Right renal cortex interstitium (tissue), 3 donors: ENCODE results near the gene FOXO1. TPM values are rescaled to one million over a fixed set of nuclear protein-coding genes. Genes with fewer than 3 reads are reported as not detected.

ENCODE experiments used
- DNase-seq, 3 donors: peaks; one replicate each; pipeline ENCODE4 v3.0.0-alpha.2; 2013; ENCODE audit warnings: low read depth in 3 of 3, low spot score in 2 of 3
- polyA plus RNA-seq, 3 donors: library from polyadenylated mRNA; unstranded; fragments of 120-200 nt; gene quantifications; one replicate each; pipeline ENCODE4 v1.2.1, GENCODE V29; 2013; ENCODE audit not compliant: insufficient read length in 3 of 3

FOXO1 gene
- polyA plus RNA-seq, 3 donors, result 15.1 to 16.7 (median 15.4) TPM

DNA sequence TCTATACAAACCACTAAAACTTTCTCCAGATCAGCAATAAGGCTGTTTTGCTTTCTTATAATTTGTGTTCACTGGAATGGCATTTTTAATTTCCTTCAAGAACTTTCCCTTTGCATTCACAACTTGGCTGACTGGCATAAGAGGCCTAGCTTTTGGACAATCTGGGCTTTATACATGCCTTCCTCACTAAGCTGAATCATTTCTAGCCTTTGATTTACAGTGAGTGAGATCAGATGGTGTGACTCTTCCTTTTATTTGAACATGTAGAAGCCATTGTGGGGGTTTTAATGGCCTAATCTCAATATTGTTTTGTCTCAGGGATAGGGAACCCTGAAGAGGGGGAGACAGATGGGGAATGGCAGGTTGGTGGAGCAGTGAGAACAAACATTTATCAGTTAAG is 82.7 kb downstream of the FOXO1 start:
- no peak for DNase-seq

DNA sequence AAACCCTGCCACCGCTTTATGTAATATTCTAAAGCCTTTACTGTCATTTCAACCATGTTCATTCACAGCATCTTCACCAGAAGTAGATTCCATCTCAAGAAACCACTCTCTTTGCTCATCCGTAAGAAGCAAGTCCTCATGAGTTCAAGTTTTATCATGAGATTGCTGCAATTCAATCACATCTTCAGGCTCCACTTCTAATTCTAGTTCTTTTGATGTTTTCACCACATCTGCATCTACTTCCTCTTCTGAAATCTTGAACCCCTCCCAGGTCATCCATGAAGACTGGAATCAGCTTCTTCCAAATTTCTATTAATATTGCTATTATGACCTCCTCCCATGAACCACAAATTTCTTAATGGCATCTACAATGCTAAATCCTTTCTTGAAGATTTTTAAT is 83.9 kb downstream of the FOXO1 start:
- no peak for DNase-seq

DNA sequence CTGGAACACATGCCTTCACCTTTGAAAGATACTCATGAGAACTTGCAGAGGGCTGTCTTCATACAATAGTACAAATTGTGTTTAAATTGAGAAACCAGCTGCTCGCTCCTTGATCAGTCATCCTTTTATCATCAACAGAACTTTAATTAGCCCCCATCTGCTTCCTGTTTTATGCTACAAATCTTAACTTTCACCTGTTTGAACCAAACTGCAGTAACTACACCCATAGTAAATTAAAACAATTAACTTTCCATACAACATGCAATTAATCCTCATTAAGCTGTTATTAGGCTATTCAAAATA is 85.2 kb downstream of the FOXO1 start:
- no peak for DNase-seq

DNA sequence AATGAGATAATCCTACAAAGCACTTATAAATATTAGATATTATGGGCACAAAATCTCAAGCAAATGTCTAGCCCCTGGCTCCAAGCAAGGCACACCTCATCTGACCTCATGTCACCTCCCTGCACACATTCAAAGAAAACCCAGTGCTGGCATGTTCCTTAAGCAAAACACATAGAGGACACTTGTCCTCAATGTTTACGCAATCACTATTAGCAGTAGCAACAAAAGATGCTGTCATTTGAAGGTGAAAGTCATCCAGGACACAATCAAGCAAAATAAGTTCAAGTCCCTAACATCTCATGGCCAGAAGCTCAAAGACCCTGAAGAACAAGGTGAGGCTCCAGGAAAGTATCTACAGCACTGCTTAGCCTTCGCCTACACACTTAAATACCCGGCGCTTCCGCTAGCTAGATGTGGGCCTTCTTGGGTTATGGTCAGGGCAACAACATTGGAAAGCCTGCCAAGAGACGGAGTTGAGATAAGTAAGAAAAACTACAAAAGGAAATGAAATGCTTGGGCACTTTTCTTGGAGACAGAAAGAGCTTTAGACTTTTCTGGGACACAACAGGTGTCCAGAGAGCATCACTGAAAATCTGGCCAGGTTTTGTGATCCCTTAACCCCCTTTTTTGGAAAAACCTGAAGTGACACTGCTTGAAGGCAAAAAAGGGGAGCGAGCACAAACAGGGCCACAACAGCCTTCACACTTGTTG is 85.7 kb downstream of the FOXO1 start:
- no peak for DNase-seq

- DNase-seq, result no peak
These were observed 86.9 kb downstream of the FOXO1 start for GRCh38 chr13:40579535-40579934.

DNA sequence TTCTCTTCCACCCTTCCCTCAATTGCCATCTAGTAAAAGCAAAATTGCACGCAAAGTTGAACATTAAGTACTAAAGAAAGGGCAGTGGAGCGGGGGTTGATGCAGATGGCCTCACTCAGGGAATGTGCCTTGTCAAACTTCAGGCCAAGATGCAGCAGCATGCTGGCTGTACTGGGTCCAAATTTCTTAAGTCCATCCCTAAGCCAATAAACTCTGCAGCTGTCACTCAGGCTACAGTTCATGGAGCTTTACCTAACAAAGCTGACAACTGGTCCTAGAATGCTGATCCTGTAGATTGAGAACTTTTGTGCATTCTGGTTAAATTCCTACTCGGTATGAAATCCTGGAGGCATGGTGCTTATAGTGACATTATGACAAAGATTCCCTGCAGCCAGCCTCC is 88.4 kb downstream of the FOXO1 start:
- peak in 2 of 3 donors; percentile 19 to 38 for DNase-seq

GRCh38 chr13:40576369-40576768 is 90.1 kb downstream of the FOXO1 start:
- no peak for DNase-seq

DNA sequence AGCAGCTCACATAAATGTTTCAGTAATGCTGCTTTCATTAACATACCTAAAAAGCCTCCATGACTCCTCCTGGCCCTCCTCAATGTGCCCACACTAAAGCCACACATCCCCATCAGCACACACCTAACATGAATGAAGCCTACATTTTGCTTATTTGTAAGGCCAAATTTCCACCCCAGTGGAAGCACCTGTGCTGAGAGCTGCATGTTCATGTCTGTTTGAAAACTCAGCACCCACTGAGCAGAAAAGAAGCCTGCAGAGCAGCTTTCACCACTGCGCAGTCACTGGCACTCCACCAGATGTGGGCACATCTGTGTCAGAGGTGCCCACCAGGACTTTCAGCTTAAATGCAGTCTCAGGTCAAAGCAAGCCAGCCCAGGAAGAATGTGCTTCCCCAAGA is 93.5 kb downstream of the FOXO1 start:
- no peak for DNase-seq

DNA sequence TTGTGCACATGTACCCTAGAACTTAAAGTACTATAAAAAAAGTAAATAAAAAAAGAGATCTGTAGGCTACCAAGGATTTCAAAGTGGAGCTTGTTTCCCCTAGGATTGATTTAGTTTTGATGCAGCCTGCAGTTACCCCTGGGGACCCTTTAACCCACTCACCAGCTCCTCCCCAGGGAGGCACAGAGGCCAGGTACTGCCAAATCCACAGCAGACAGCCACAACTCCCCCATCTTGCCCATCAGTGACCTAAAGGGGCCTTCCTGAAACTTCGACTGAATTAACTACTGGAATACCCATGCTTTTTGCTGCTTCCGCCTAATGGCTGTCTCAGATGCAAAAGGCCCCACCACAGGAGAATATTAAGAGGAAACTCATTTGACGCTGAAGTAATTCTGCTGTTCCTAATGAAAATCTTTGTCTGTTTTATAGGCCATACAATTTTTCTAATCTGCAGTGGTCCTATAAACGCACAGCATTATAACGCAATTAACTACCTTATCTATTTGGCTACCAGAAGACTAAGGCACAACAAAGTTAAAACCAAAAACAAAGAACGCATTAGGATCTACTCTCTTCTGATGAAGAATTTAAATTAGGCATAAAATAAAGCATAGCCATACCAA is 95.0 kb downstream of the FOXO1 start:
- no peak for DNase-seq

GRCh38 chr13:40570930-40571329 is 95.5 kb downstream of the FOXO1 start:
- DNase-seq, result no peak

GRCh38 chr13:40569024-40569350 is 97.5 kb downstream of the FOXO1 start:
- DNase-seq, result no peak

DNA sequence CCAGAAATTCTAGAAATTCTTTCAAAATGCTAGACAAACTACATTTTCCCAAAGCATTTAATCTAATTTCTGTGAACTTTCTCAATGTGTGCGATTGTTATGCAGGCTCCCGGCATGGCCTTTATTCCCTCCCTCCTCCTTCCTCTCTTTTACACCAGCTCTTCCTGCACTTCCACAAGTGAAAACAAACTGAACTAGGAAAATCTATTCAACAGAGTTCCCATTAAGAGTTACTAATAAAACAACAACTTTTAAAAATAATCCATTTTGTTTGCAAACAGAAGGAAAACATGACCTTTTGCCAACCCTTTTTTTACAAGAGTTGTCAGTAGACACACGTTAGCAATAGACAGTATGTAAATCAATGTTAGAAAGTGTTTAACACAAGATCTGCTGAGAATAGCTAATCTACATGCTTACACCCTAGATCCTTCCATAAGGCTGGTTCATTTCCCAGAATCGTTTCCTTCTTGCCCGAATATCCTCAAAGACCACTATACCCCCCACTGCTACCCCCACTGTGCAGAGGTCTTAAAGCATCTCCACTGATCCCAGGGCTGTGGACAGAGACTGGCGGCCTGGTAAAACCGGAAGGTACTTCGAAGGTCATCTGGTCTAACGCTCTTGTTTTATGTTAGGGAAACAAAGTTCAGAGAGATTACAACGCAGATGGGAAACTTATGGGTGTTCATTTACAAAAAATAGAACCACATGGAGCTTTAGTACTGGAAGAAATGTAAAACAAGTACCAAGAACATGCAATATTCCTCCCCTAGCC is 98.0 kb downstream of the FOXO1 start:
- no peak for DNase-seq

- DNase-seq, result no peak
These were observed 99.6 kb downstream of the FOXO1 start for GRCh38 chr13:40566811-40567210.

DNA sequence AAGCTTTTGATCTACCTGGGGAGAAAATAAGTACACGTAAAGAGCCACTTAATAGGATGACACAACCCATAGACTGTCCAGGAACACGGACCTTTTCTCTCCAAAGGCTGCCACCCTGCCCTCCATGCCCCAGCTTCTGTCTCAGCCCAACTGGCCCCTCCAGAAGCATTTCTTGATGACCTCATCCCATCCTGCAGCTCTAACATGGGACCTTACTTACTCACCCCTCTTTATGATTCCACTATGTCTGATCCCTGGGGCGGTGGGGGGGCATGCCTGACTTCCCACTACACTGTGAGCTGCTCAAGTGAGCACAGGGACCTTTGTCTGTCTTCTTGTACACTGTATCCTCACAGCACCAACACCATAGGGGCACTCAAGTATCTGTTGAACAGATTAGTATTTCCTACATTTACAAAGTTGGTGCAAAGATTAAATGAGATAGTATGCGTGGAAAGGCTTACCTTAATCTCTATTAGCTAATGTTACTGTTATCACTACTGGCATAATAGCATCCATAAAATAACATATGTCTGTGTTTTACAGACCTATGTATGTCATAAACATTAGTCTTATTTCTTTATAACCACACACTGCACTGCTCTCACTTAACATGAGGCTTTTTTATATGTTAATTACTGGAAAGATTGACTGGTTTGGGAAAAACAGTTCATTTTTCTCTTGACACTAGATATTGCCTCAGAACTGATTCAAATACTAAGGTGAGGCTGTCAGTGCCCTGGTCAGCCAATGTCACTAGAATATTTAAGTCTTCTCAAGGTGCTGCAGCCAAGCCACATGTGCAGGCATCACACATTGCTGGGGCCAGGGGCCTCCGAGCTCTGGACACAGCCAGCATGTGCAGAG is 100.9 kb downstream of the FOXO1 start:
- DNase-seq, result no peak

DNA sequence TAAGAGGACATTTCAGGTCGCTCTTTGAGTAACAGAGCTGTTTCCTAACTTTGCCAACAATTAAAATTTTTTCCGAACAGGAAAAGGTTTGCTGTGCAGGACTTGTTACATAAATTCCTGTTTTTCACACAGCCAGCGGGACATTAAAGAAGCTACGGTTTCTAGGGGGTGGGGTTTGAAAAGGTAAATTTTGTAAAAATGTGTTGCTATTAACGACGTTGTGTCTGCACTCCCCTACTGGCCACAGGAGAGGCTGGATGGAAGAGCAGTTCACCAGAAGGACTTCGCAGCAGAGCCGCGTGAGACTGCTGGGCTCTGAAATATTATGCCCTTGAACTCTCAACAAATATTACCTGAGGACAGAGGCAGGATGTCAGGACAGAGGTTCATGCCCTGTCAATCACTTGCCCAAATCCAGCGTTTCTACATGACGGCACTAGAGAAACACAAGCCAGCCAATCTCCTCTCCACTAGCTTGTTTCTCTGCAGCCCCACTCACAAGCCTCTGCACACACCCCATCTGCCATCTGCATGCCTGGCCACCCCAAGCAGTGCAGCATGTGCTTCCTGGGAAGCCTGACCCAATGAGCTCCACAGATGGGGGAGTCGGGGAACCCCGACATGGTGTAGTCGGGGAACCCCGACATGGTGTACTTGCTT is 102.0 kb downstream of the FOXO1 start:
- DNase-seq, result no peak

DNA sequence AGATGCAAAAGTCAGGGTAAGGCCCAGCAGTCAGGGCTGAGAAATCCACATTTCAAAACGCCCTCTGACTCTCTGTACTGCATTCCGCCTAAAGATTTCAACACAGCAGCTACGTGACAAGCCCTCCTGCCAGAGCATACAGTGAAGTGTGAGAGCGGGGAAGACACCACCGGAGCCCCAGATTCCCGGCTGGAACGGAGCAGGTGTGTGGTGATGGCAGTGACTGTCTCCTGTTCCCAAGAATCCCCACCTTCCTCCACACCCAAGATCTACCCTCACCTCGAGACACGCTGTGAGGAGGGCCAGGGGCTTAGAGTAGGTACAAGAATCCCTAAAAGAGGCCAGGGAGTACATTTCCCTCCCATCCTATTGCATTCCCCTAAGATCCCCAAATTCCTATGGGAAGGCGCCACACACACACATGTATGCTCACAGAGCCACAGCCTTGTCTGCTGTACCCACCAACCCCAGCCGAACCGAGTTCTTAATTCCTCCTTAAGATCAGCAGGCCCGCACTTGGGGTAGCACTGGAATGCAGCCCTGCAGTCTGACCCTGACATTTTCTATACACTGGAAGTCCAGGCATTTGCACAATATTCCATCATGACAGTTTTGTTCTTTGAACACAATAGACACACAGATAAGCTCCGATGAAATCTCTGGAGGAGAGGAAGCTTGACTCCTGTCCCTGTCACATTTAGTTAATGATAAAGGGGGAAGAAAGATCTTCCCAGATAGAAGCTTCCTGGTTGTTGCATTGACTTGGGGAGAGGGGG is 102.9 kb downstream of the FOXO1 start:
- DNase-seq, result no peak

GRCh38 chr13:40562975-40563349 is 103.5 kb downstream of the FOXO1 start:
- DNase-seq, result no peak

GRCh38 chr13:40559915-40560314 is 106.5 kb downstream of the FOXO1 start:
- no peak for DNase-seq

DNA sequence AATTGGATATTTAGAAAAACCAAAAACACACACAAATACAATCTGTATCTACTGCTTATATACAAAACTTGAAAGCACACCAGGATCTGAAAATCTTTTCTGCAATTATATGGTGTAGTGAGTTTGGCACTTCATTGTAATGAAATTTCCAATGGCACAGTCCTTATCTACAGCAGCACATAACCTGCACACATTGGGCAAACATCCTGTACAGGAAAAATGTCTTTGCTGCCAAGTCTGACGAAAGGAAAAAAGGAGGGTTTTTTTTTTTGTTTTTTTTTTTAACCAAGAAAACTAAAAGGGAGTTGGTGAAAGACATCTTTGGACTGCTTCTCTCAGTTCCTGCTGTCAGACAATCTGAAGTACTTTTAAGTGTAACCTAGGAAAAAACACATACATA is 107.8 kb downstream of the FOXO1 start:
- DNase-seq, result no peak

DNA sequence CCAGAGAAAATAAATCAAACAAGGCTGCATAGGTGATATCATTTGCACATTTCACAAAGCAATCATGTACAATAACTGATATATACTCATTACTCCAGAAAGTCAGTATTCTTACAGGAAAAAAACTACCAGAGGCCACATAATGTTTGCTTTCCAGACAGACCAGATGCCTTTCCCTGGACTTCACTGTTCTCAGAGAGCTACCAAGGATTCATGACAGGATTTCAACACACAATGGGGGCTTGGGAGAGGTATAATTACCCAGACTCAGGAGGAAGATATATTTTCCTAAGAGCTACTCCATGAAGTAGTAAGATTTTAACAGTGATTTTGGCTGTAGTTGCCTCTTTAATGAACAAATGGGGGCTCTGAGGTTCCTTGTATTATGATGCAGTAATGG is 110.0 kb downstream of the FOXO1 start:
- DNase-seq, result no peak
